Epithelial cell of prostate (primary cell): ENCODE data around the gene HES2.
"Not testable (repeated sequence)": the region's sequence is repeated elsewhere in the genome, so short reads cannot be mapped to it uniquely, and the experiment has no call there.

Experiments
- DNase-seq: peaks from one replicate; pipeline ENCODE4 v3.0.0-alpha.2; 2011; ENCODE audit warnings: low read depth, low spot score
- H3K27ac ChIP-seq: fragments of 450-650 bp; 2 replicates; pipeline ENCODE4 v1.5.1; 2017; ENCODE audit warnings: mild to moderate bottlenecking

Gene HES2

GRCh38 chr1:6419804-6420453 is at the start of gene HES2:
Gene HES2 (minus strand): TSS chr1:6419919. CDS start chr1:6419820, 99 bp downstream.
- no peak for DNase-seq
- H3K27ac ChIP-seq = peak within 1 kb of the TSS; percentile 99

GRCh38 chr1:6468729-6469461 is 49.2 kb upstream of the HES2 start:
- no peak for DNase-seq
- no peak overlapping the region for H3K27ac ChIP-seq

GRCh38 chr1:6467744-6468688 is 48.3 kb upstream of the HES2 start:
- no peak for DNase-seq
- no peak overlapping the region for H3K27ac ChIP-seq

- H3K27ac ChIP-seq = no peak overlapping the region
- DNase-seq = no peak
Measured at GRCh38 chr1:6467224-6467623, 47.5 kb upstream of the HES2 start.

- no peak overlapping the region for H3K27ac ChIP-seq
- no peak for DNase-seq
Measured at GRCh38 chr1:6466751-6467150, 47.0 kb upstream of the HES2 start.

GRCh38 chr1:6466023-6466422 is 46.3 kb upstream of the HES2 start, which contains the start of gene TNFRSF25:
Gene TNFRSF25 (minus strand): TSS chr1:6466173. CDS start chr1:6466107, 66 bp downstream.
- H3K27ac ChIP-seq = no peak within 1 kb of the TSS

GRCh38 chr1:6465461-6466005 is 45.8 kb upstream of the HES2 start:
- DNase-seq = no peak
- no peak overlapping the region for H3K27ac ChIP-seq

More at GRCh38 chr1:6466023-6466422, 46.3 kb upstream of the HES2 start, which contains the start of gene TNFRSF25:
- DNase-seq = no peak

GRCh38 chr1:6464915-6465314 is 45.2 kb upstream of the HES2 start:
- H3K27ac ChIP-seq = no peak overlapping the region
- DNase-seq = no peak

- no peak overlapping the region for H3K27ac ChIP-seq
- DNase-seq = no peak
Measured at GRCh38 chr1:6464514-6464836, 44.8 kb upstream of the HES2 start.

- DNase-seq = no peak
- H3K27ac ChIP-seq = no peak overlapping the region
Measured at GRCh38 chr1:6463120-6463412, 43.3 kb upstream of the HES2 start.

- no peak for DNase-seq
- H3K27ac ChIP-seq = no peak overlapping the region
Measured at GRCh38 chr1:6462412-6463119, 42.8 kb upstream of the HES2 start.

GRCh38 chr1:6461538-6462411 is 42.1 kb upstream of the HES2 start:
- no peak overlapping the region for H3K27ac ChIP-seq
- DNase-seq = no peak

- H3K27ac ChIP-seq = no peak overlapping the region
- DNase-seq = no peak
Measured at GRCh38 chr1:6461051-6461530, 41.4 kb upstream of the HES2 start.

- no peak for DNase-seq
- H3K27ac ChIP-seq = no peak overlapping the region
Measured at GRCh38 chr1:6460301-6461050, 40.8 kb upstream of the HES2 start.

- H3K27ac ChIP-seq = no peak overlapping the region
- no peak for DNase-seq
Measured at GRCh38 chr1:6459850-6460265, 40.1 kb upstream of the HES2 start.

- no peak overlapping the region for H3K27ac ChIP-seq
- DNase-seq = no peak
Measured at GRCh38 chr1:6456800-6457466, 37.2 kb upstream of the HES2 start.

- DNase-seq, H3K27ac ChIP-seq: not testable (repeated sequence)
Measured at GRCh38 chr1:6455752-6456520, 36.2 kb upstream of the HES2 start.
